Peyer's patch (tissue), 4 donors: ENCODE measurements around the gene MYO9B.

Source experiments
- CTCF ChIP-seq, 6 experiments: fragments of 450-650 bp in 4 of 6; fragments of 200-600 bp in 2 of 6; sonication (generic) in 1 of 6; IDR thresholded peaks; one replicate each; pipeline ENCODE4 v1.5.1; 2017 to 2019; ENCODE audit warnings: antibody characterized with exemption in 6 of 6, mild to moderate bottlenecking in 3 of 6, moderate library complexity in 1 of 6
- POLR2A ChIP-seq, 2 donors: fragments of 450-650 bp; IDR thresholded peaks; one replicate each; pipeline ENCODE4 v1.5.1; 2017; ENCODE audit warnings: antibody characterized with exemption in 2 of 2, mild to moderate bottlenecking in 2 of 2, moderate library complexity in 2 of 2

- TF ChIP-seq CTCF (IDR thresholded peaks at IDR 0.05) (no peak), POLR2A (IDR thresholded peaks at IDR 0.05) (no peak)
These were observed 38.4 kb upstream of the MYO9B start for GRCh38 chr19:17037184-17037583.
